Hematopoietic multipotent progenitor cell treated with erythropoietin and hydrocortisone succinate and interleukin-3 and kit ligand, for 4 days (in vitro differentiated cells): ENCODE measurements around the gene POLK.
"Not testable (repeated sequence)": the region's sequence is repeated elsewhere in the genome, so short reads cannot be mapped to it uniquely, and the experiment has no call there.

Source experiments
- DNase-seq: peaks from one replicate; pipeline ENCODE4 v3.0.0-alpha.2; 2015

POLK gene

GRCh38 chr5:75511435-75512382, at the start of gene POLK, which contains the start of gene CERT1:
POLK (plus strand) TSS chr5:75511891.
CERT1 (minus strand) TSS chr5:75511629; CDS start chr5:75511207, 422 bp downstream.
- peak; percentile 100 for DNase-seq

- no peak for DNase-seq
Observed at GRCh38 chr5:75463726-75464125, 48.0 kb upstream of the POLK start.

DNA sequence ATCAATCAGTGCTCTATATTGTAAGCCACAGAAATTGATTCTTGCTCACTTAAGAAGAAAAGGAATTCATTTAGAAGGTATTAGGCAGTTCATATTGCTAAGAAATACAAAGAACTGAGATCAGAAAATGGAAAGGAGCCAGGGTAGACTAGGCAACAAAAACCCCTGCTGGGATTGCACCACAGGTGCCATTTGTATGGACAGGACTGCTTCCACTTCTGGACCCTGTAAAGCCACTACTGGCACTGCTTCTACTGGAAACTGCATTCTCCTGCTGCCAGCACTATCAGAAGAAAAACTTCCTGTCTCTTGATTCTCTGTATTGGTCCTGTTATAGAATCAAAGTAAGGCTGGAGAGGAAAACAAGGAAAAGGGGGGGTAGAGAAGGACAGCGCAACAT, 46.2 kb upstream of the POLK start:
- no peak for DNase-seq

DNA sequence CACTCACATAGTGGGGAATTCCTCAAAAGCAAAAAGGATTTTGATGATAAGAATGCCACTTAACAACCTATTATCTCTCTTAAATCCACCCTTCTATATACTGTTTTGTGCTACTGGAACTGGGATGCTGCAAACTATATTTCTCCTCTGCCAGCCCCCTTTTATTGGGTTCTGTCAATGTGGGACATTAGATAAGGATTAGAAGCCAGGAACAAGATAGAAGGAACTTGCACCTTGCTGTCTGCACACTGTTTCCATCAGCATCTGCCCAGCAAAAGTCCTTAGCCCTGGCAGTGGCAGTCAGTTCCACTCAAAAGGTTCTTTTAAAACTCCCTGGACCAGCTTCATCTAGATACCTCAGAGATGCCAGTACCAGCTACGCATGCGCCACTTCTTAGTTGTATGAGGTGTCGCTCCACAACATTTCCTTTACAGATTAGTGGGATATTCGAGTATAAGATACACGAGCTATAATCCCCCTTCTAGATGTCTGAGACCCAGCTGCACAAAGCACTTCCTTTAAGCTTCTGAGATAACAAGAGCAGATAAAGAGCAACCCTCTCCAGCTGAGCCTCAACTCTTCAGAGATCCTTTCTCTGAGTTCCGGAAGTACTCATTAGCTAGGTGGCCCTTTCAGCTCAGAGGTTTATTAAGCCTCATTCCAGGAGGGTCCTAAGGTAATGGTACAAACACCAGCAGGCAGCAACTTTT, 45.5 kb upstream of the POLK start:
- DNase-seq: peak; percentile 65

GRCh38 chr5:75468593-75468992, 43.1 kb upstream of the POLK start:
- DNase-seq: no peak

GRCh38 chr5:75469017-75469416, 42.7 kb upstream of the POLK start:
- no peak for DNase-seq

DNA sequence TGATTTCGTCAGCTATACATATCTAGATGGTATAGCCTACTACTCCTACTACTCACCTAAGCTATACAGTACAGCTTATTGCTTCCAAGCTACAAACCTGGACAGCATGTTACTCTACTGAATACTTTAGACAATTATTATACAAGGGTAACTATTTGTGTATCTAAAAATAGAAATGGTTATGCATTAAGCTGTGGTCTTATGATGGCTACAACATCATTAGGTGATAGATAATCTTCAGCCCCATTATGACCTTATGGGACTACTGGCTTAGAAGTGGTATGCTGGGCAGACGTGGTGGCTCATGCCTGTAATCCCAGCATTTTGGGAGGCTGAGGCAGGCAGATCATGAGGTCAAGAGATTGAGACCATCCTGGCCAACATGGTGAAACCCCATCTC, 40.5 kb upstream of the POLK start:
- no peak for DNase-seq

GRCh38 chr5:75472973-75473372, 38.7 kb upstream of the POLK start:
- no peak for DNase-seq

DNA sequence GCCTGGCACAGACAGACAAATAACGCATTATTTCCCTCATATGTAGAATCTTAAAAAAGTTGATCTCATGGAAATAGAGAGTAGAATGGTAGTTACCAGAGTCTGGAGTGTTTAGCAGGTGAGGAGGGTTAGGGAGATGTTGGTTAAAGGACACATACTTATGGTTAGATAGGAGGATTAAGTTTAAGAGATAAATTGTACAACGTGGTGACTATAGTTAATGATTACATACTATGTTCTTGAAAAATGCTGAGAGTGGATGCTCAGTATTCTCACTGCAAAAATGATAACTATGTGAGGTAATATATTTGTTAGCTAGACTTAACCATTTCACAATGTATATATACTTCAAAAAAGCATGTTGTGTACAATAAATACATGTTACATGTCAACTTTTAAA, 38.2 kb upstream of the POLK start:
- DNase-seq: no peak

GRCh38 chr5:75475364-75475763, 36.3 kb upstream of the POLK start:
- DNase-seq: no peak

DNA sequence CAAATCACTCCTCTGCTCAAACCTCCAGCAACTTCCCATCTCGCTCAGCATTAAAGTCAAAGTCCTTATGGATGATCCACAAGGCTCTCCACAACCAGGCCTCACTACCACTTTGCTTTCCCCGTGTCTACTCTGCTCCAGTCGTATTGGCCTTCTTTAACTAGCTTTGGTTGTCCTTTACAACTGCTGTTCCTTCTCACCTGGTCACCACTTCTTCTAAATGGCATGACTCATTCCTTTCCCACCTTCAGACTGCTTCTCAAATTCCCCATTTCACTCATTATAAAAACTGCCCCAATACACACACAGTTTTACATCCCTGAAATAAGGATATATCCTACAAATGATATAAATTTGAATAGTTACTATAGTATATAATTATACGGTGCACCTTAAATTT, 30.7 kb upstream of the POLK start:
- no peak for DNase-seq

GRCh38 chr5:75482482-75482881, 29.2 kb upstream of the POLK start:
- DNase-seq: no peak

DNA sequence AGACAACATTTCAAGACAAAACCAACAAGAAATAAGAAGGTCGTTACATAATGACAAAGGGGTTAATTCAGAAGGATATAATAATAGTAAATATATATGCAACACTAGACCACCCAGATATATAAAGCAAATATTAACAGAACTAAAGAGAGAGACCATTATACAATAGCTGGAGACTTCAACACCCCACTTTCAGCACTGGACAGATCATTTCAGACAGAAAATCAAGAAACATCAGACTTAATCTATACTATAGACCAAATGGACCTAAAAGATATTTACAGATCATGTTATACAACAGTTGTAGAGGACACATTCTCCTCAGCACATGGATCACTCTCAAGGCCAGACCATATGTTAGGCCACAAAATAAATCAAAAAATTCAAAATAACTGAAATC, 27.1 kb upstream of the POLK start:
- DNase-seq: no peak

- DNase-seq: not testable (repeated sequence)
Observed at GRCh38 chr5:75489847-75490246, 21.8 kb upstream of the POLK start.

- no peak for DNase-seq
Observed at GRCh38 chr5:75491621-75492020, 20.1 kb upstream of the POLK start.

GRCh38 chr5:75496026-75496425, 15.7 kb upstream of the POLK start:
- peak; percentile 12 for DNase-seq

- no peak for DNase-seq
Observed at GRCh38 chr5:75498208-75498777, 13.4 kb upstream of the POLK start.

DNA sequence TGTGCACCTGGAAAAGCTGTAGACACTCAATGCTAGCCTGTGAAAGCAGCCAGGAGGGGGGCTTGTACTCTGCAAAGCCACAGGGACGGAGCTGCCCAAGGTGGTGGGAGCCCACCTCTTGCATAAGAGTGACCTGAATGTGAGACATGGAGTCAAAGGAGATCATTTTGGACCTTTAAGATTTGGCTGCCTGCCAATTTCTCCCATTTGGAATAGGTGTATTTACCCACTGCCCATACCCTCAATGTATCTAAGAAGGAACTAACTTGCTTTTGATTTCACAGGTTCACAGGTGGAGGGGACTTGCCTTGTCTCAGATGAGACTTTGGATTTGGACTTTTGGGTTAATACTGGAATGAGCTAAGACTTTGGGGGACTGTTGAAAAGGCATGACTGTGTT, 12.8 kb upstream of the POLK start:
- DNase-seq: not testable (repeated sequence)

- not testable (repeated sequence) for DNase-seq
Observed at GRCh38 chr5:75505112-75505511, 6.6 kb upstream of the POLK start.

DNA sequence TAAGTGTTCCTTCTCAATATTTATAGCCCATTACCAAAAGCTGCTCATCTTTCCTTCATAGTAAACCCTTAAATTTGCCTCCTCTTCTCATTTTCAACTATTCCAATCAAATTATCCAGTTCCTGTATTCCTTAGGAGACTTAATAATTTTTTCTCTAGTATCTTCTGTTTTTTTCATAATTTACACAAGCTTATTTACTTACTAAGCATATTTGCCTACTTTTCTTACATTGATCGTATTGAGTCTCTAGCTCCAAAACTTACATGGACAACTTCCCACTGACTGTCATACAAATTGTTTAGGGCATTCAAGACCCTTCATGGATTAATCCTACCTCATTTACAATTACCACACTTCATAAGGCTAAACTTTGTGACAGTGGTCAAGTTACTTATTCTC, 3.9 kb upstream of the POLK start:
- no peak for DNase-seq

- DNase-seq: peak; percentile 28
Observed at GRCh38 chr5:75509546-75509945, 2.1 kb upstream of the POLK start.

GRCh38 chr5:75509956-75510355, 1.7 kb upstream of the POLK start:
- peak; percentile 65 for DNase-seq

GRCh38 chr5:75510417-75510835, 1.3 kb upstream of the POLK start:
- no peak for DNase-seq
